Activated CD4-positive, alpha-beta T cell treated with anti-CD3 and anti-CD28 coated beads, Interleukin-2, amount 50 U/mL, for 24 hours (primary cell): ENCODE measurements around the gene HELLS.
"Not testable (repeated sequence)": the region's sequence is repeated elsewhere in the genome, so short reads cannot be mapped to it uniquely, and the experiment has no call there.

Experiments used
- DNase-seq, 2 donors: peaks; one replicate each; pipeline ENCODE4 v3.0.0-alpha.2; 2020; ENCODE audit warnings: low read depth in 1 of 2, low spot score in 1 of 2

Gene HELLS

DNA sequence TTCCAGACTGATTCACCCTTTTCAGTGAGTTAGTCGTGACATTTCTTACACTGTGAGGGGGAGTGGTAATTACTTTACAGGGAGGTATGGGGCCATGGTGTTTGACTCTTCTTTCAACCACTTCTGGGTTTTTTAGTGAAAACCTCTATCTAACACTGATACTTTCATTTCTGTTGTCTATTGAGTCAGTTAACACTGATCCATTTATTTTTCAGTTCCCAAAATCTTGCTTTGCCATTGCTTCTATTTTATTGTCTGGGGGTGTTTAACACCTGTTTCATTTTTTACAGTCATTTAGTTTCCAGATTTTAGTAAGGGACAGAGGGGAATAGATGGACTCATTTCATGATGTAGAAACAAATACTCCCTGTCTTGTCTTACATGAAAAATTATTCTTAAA lies 61.5 kb downstream of the HELLS start:
- no peak for DNase-seq

DNA sequence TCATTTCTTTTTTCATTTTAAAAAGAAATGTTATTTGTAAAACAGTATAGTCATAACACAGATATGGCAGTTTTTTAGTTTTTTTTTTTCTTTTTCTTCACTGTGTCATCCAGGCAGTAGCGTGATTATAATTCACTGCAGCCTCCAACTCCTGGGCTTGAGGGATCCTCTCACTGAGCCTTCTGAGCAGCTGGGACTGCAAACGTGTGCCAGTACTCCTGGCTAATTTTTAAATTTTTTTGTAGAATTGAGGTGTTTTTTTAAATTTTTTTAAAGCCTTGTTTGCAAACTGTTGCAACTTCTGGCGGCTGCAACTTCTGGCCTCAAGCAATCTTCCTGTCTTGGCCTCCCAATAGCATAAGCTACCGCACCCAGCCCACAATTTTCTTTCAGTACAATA lies 63.0 kb downstream of the HELLS start:
- DNase-seq, result no peak

DNA sequence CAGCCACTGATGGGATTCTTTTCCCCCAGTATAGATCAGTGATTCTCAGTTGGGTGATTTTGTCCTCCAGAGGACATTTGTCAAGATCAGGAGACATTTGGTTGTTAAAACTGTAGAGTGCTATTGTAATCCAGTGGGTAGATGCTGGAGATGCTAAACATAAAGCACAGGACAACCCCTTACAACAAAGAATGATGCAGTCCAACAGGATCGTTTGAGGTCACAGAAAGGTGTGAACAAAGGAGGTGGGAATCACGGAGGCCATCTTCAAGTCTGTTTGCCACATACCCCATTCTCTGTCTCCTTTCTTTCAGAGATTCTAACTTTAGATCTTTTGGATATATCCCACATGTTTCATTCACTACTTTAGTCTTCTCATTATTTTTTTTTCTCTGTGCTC lies 69.0 kb downstream of the HELLS start:
- DNase-seq, result no peak

DNA sequence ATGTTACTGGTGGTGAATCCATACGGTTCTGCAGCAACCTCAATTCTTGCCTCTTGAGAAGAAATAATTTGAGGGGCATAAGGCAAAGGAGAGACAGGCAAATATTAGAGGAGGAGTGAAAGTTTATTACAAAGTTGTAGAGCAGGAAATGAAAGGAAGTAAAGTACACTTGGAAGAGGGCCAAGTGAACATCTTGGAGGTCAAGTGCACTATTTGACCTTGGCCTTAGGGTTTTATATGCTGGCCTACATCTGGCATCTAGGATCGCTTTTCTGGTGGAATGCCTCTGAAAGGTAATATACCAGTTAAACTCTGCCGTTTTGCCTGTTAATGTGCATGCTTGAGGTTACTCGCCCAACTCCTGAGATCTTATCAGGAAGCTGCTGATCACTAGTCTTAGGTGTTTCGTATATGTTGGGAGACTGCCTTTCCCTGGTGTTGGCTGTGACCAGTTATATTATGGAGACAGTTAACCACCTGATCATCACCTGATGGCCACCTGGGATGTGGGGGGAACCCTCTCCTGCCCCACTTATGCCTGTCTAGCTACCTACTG lies 71.9 kb downstream of the HELLS start:
- no peak for DNase-seq

DNA sequence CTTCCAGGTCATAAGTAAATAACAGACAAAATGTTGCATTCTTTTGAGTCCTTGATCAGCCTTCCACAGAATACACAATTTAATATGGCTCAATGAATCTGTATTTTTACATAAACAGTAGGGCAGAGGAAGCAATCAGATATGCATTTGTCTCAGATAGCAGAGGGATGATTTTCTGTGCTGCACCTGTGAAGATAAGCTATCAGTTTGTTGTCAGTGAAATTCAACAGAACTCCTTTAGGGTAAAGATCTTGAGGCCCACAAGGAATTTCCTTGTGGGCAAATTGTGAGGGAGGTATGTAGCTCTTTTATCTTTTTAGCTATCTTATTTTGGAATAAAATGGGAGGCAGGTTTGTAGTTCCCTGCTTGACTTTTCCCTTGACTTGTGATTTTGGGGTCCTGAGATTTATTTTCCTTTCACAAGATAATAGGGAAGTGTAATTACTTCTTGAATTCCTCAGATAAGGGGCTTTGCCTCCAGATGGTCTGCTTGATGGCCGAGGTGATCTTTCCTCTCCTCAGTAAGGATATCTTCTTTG lies 77.1 kb downstream of the HELLS start:
- no peak for DNase-seq

DNA sequence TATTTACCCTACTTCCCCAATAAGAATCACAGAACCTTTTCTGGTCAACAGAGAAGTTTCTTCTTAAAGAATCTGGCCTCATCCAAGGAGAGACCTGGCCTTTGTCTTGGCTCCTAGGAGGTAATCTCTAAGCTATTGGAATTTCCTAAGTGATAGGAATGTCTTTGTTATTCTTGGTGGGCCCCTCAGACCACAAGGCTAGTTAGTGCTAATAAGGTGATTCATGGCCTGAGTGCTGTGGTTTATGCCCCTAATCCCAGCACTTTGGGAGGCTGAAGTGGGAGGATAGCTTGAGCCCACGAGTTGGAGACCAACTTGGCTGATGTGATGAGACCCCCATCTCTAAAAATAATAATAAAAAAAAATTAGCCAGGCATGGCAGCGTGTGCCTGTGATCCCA lies 78.0 kb downstream of the HELLS start:
- no peak for DNase-seq

DNA sequence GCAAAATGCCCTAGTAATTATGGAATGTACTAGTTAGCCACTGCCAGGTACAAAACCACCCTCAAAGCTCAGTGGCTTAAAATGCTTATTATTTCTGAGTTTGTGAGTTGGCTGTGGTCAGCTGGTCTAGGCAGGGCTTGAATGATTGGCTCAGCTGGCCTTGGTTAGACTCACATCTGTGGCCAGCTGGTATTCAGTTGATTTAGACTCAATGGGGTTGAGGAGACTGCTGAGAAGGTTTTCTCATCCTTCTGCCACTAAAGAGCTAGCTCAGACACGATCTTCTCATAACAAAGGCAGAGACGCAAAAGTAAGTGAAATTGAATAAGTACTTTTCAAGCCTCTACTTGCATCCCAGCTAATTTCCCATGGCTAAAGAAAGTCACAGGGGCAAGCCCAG lies 80.9 kb downstream of the HELLS start:
- DNase-seq, result no peak

DNA sequence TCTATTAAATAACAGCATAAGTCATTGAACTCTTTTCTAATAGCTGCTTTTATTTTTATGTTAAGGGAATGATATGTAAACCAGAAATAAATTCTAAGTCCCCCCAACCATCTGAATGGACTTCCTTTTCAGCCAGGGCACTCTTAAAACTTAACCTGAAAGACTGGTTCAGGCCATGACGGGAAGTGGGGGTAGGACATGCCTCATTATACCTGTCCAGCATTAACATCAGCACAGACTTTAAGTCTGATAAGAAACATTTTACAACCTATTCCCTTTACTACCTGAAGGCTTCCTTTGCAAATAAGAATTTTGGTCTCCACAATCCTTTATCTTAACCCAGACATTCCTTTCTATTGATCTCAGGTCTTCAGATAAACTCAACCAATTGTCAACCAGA lies 81.9 kb downstream of the HELLS start:
- no peak for DNase-seq

DNA sequence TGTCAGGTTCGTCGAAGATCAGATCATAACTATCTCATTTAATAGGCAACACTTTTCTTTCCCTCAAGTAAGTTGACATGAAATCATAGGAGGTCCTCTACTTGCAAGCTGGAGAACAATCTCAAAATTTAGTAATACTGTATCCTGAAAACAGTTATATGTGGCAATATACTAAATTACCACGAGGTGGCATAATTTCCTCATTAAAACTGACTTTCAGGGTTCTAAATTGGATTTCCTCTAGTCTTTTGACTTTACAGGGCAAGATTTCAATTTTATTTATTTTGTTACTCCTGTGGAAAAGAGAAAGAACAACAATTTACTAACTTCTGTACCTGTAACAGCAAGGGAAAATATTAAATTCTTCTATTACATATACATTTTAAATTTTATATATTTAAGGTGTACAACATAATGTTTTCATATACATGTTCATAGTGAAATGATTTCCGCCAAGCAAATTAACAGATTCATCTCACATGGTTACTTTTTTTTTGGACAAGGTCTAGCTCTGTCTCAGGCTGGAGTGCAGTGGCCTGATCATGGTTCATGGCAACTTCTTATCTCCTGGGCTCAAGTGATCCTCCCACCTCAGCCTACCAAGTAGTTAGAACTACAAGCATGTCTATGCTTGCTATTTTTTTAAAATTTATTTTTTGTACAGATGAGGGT lies 84.6 kb downstream of the HELLS start:
- DNase-seq, result no peak

DNA sequence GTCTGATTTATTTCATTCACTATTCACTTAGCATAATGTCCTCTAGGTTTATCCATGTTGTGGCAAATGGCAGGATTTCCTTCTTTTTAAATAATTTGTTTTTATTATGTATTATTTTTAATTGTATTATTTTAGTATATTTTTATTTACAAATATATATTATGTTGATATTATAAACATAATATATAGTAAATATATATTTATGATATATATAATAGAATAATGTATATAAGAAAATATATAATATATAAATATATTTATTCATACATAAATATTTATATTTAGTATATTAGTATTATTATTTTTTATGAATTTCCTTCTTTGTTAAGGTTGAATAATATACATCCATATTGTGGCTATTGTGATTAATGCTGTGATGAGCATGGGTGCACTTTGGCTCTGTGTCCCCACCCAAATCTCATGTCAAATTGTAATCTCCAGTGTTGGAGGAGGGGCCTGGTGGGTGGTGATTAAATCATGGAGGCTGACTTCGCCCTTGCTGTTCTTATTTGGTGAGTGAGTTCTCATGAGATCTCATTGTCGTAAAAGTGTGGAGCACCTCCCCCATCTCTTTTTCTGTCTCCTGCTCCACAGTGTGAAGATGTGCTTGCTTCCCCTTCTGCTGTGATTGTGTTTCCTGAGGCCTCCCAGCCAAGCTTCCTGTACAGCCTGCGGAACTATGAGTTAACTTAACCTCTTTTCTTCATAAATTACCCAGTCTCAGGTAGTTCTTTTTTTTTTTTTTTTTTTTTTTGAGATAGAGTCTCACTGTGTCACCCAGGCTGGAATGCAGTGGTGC lies 85.7 kb downstream of the HELLS start:
- no peak for DNase-seq

DNA sequence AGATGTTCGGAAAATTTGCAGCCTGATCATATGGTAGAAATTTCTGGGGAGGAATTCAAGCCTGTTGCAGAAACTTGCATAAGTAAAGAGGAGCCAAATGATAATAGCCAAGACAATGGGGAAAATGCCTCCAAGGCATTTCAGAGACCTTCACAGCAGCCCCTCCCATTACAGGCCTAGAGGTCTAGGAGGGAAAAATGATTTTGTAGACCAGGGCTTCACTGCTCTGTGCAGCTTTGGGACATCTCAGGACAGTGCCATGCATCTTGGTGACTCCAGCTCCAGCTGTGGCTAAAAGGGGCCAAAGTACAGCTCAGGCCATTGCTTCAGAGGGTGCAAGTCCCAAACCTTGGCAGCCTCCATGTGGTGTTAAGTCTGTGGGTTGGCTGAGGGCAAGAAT lies 87.4 kb downstream of the HELLS start:
- DNase-seq, result no peak

DNA sequence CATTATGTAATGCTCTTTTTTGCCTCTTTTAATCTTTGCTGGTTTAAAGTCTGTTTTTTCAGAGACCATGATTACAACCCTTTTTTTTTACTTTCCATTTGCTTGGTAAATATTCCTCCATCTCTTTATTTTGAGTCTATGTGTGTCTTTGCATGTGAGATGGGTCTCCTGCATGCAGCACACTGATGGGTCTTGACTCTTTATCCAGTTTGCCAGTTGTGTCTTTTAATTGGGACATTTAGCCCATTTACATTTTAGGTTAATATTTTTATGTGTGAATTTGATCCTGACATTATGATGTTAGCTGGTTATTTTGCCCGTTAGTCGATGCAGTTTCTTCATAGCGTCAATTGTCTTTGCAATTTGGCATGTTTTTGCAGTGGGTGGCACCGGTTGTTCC lies 92.5 kb downstream of the HELLS start:
- not testable (repeated sequence) for DNase-seq

DNA sequence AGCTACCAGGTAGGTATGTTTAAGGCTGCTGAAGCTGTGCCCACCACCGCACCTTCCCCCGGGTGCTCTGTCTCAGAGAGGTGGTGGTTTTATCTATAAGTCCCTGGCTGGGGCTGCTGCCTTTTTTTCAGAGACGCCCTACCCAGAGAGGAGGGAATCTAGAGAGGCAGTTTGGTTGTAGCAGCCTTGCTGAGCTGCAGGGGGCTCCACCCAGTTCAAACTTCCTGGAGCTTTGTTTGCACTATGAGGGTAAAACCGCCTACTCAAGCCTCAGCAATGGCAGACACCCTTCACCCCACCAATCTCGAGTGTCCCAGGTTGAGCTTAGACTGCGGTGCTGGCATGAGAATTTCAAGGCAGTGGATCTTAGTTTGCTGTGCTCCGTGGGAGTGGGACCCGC lies 94.3 kb downstream of the HELLS start:
- no peak for DNase-seq

DNA sequence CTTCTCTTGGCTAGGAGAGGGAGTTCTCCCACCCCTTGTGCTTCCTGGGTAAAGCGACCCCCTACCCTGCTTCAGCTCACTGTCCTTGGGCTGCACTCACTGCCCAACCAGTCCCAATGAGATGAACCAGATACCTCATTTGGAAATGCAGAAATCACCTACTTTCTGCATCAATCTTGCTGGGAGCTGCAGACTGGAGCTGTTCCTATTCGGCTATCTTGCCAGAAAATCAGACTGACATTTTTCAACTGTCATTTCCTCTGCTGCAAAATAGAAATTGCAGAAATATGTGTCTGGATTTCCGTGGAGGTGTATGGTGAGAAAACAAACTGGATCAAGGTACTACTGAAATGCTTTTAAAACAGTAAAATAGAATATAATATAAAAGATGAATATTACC lies 95.0 kb downstream of the HELLS start:
- no peak for DNase-seq

DNA sequence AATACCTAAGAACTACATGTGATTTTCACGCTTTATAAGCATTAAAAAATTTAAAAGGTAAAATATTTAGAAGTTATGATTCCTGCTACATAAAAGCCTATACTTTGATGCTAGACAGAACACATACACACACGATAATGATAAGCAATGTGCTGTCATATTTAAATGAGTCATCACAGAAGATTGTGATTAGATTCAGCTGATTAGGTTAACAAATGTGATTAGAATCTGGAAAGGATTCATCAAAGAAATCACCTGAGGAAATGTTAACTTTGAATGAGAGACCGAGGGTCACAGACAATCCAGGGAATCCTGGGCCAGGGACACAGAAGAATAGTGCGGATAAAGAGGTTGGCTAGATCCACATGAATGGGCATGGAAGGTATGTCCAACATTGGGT lies 95.9 kb downstream of the HELLS start:
- no peak for DNase-seq

DNA sequence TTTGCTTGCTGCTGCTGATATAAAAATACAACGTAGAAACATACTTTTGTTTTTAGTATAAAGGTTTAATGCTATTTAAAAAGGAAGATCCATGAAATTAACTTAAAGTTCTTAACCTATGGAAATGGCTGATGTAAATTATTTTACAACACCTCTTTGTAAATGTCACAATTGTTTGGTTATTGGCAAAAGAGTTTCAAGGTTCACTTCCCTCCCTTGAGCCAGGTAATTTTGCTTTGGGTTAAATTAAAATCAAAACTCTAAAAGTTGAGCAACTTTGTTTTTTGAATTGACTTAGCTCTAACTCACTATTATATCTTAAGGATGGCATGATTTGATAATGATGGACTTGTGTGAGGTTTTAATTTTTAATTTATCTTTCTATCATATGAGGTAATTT lies 98.8 kb downstream of the HELLS start:
- no peak for DNase-seq

DNA sequence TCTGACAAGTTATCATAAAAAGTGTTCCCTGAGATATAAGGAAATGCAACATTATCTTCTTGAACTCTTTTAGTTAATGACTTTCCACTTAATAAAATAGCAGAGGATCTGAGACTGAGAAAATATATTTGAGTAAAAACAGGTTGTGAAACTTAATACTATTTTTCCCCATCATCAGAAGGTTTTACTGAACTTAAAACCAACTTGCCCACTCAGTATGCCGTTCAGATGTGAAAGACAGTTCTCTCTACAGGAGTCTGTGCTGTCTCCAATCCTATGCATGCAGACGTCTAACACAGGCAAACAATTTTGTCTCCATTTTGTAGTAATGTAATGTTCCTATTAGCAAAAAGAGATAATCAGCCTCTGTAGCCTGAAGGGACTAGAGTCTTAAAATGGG lies 99.7 kb downstream of the HELLS start:
- no peak for DNase-seq
